ENCODE results near the gene EFHC1. TPM values are rescaled to one million over a fixed set of nuclear protein-coding genes. Genes with fewer than 3 reads are reported as not detected.

The EFHC1 gene
- total RNA-seq, 1 experiment from 2014 or later = 18.1 TPM

GRCh38 chr6:52503323-52503747 is 83.2 kb downstream of the EFHC1 start:
- Mint-ChIP-seq H3K4me3 (ENCODE audit: low read depth, unreplicated experiment) (peak overlapping the region; percentile 28), H3K27ac (ENCODE audit: unreplicated experiment) (peak overlapping the region; percentile 25)
- peak; percentile 32 for TF ChIP-seq CTCF (IDR thresholded peaks at IDR 0.05; ENCODE audit: unreplicated experiment)

GRCh38 chr6:52503851-52504781 is 84.0 kb downstream of the EFHC1 start:
- intact Hi-C loops (cut with micrococcal nuclease; ENCODE audit: unreplicated experiment) = loop anchor here (2.0 to 5.0 kb wide), 2 partner anchors 83 to 93 kb away; partner anchors contain the start of gene EFHC1
- Mint-ChIP-seq H3K27ac (ENCODE audit: unreplicated experiment) (peak overlapping the region; percentile 25), H3K36me3 (ENCODE audit: insufficient read depth, unreplicated experiment) (peaks cover 20% of the 10 kb centered on the region), H3K4me1 (ENCODE audit: low read depth, unreplicated experiment) (peaks cover 40% of the 10 kb centered on the region), H3K27me3 (ENCODE audit: unreplicated experiment) (no peaks in the 10 kb centered on the region), H3K4me3 (ENCODE audit: low read depth, unreplicated experiment) (peak overlapping the region; percentile 28), H3K9me3 (ENCODE audit: low read depth, unreplicated experiment) (no peaks in the 10 kb centered on the region)
- CTCF ChIA-PET = interaction anchor here (0.5 to 1.5 kb wide), 16 partner anchors 8 to 625 kb away, joined by 3 to 9 read pairs (median 3); partner anchors contain the start of gene TRAM2
- no TSS peak for BruUV-seq (replicated peaks)
- TF ChIP-seq CTCF (IDR thresholded peaks at IDR 0.05; ENCODE audit: unreplicated experiment) = no peak
- peak; percentile 99 for DNase-seq

More at GRCh38 chr6:52503323-52503747, 83.2 kb downstream of the EFHC1 start:
- no TSS peak for BruUV-seq (replicated peaks)
- no peaks in the 10 kb centered on the region for H3K9me3 Mint-ChIP-seq (ENCODE audit: low read depth, unreplicated experiment)
- intact Hi-C loops (cut with micrococcal nuclease; ENCODE audit: unreplicated experiment) = loop anchor here (2.0 to 5.0 kb wide), 2 partner anchors 83 to 94 kb away; partner anchors contain the start of gene EFHC1
- no peaks in the 10 kb centered on the region for H3K27me3 Mint-ChIP-seq (ENCODE audit: unreplicated experiment)
- peaks cover 40% of the 10 kb centered on the region for H3K4me1 Mint-ChIP-seq (ENCODE audit: low read depth, unreplicated experiment)
- peaks cover 20% of the 10 kb centered on the region for H3K36me3 Mint-ChIP-seq (ENCODE audit: insufficient read depth, unreplicated experiment)
- CTCF ChIA-PET = interaction anchor here (0.9 to 1.5 kb wide), 8 partner anchors 9 to 148 kb away, joined by 3 to 9 read pairs (median 4); no protein-coding TSS in a partner anchor
- DNase-seq = peak; percentile 32

- Mint-ChIP-seq H3K27me3 (ENCODE audit: unreplicated experiment) (no peaks in the 10 kb centered on the region), H3K4me3 (ENCODE audit: low read depth, unreplicated experiment) (peak overlapping the region; percentile 28), H3K36me3 (ENCODE audit: insufficient read depth, unreplicated experiment) (peaks cover 20% of the 10 kb centered on the region), H3K4me1 (ENCODE audit: low read depth, unreplicated experiment) (peaks cover 40% of the 10 kb centered on the region), H3K27ac (ENCODE audit: unreplicated experiment) (peak overlapping the region; percentile 25), H3K9me3 (ENCODE audit: low read depth, unreplicated experiment) (no peaks in the 10 kb centered on the region)
- intact Hi-C loops (cut with micrococcal nuclease; ENCODE audit: unreplicated experiment) = loop anchor here (5.0 kb wide), 1 partner anchor 93 kb away; no protein-coding TSS in a partner anchor
- CTCF ChIA-PET = interaction anchor here (0.5 to 1.5 kb wide), 12 partner anchors 10 to 147 kb away, joined by 3 to 9 read pairs (median 3); partner anchors contain the start of gene TRAM2
- DNase-seq = no peak
- no peak for TF ChIP-seq CTCF (IDR thresholded peaks at IDR 0.05; ENCODE audit: unreplicated experiment)
- BruUV-seq (replicated peaks) = no TSS peak
Observed at GRCh38 chr6:52504782-52505136, 84.6 kb downstream of the EFHC1 start.

- intact Hi-C loops (cut with micrococcal nuclease; ENCODE audit: unreplicated experiment) = no loop called here
- no peak for TF ChIP-seq CTCF (IDR thresholded peaks at IDR 0.05; ENCODE audit: unreplicated experiment)
- Mint-ChIP-seq H3K4me3 (ENCODE audit: low read depth, unreplicated experiment) (no peak overlapping the region), H3K4me1 (ENCODE audit: low read depth, unreplicated experiment) (peaks cover 40% of the 10 kb centered on the region), H3K27ac (ENCODE audit: unreplicated experiment) (peak overlapping the region; percentile 13), H3K36me3 (ENCODE audit: insufficient read depth, unreplicated experiment) (peaks cover 20% of the 10 kb centered on the region), H3K27me3 (ENCODE audit: unreplicated experiment) (no peaks in the 10 kb centered on the region), H3K9me3 (ENCODE audit: low read depth, unreplicated experiment) (no peaks in the 10 kb centered on the region)
- DNase-seq = no peak
- CTCF ChIA-PET = no interaction called here
- no TSS peak for BruUV-seq (replicated peaks)
Observed at GRCh38 chr6:52505726-52506409, 85.7 kb downstream of the EFHC1 start.
